Measurements from ENCODE around the gene BABAM2.

- TF ChIP-seq EZH2 (IDR thresholded peaks at IDR 0.05; ENCODE audit: insufficient read depth, poor library complexity, severe bottlenecking) (no peak), EZH2phosphoT487 (IDR thresholded peaks at IDR 0.05; ENCODE audit: insufficient read depth, low read depth) (no peak)
Observed at GRCh38 chr2:28322981-28323396, 432.5 kb downstream of the BABAM2 start.
